Hematopoietic multipotent progenitor cell (in vitro differentiated cells): Measurements from ENCODE around the gene EYA4. TPM values are rescaled to one million over a fixed set of nuclear protein-coding genes. Genes with fewer than 3 reads are reported as not detected.
"Not testable (repeated sequence)": the region's sequence is repeated elsewhere in the genome, so short reads cannot be mapped to it uniquely, and the experiment has no call there.

Experiments used
- DNase-seq, 3 donors: peaks; one replicate each; pipeline ENCODE4 v3.0.0-alpha.2; 2011 to 2015; ENCODE audit warnings: low read depth in 2 of 3, low spot score in 2 of 3
- total RNA-seq: library from RNA; depleted of rRNA; stranded (reverse); fragments of >200 nt; gene quantifications from one replicate; pipeline ENCODE4 v1.2.3, GENCODE V29; 2012

Gene EYA4
- total RNA-seq, 1 donor: under 0.01 TPM

DNA sequence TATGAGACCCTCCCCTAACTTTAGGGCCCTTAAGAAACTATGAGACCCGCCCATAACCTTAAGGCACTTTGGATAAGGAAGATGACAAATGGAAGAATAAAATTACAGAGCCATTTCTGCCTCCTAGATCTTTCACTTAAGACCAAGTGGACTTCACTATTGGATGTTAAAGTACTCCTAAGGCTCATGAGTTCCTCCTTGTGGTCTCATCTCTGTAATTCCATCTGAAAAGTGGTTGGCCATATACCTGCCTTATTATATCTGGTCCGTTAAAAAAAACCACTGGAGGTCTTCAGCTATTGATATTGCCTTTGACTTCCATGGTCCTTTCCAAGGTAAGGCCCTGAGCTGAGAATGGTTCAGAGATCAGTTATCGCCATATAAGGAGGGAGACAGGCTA is 310.3 kb downstream of the EYA4 start:
- DNase-seq: no peak

DNA sequence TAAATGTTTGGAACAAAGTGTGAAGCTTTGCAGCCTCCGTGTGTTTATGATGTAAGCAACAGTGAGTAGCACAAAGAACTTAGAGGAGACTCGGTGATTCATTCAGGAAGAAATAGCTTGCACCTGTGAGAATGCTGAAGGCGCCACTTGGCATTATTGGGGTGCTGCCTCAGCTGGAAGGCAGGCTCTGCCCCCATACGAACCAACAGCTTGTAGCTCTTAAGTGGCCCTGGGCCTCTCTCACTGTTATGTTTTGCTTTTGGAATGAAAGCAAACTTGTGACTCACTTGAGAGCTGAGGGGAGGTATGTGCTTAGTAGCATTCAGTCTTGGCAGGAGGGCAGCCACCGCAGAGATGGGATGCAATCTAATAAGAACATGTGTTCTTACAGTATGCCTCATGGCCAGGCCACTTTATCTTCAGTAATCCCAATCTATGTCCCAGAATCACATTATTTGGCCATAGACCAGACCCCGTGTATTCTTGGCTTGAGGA is 310.7 kb downstream of the EYA4 start:
- no peak for DNase-seq

DNA sequence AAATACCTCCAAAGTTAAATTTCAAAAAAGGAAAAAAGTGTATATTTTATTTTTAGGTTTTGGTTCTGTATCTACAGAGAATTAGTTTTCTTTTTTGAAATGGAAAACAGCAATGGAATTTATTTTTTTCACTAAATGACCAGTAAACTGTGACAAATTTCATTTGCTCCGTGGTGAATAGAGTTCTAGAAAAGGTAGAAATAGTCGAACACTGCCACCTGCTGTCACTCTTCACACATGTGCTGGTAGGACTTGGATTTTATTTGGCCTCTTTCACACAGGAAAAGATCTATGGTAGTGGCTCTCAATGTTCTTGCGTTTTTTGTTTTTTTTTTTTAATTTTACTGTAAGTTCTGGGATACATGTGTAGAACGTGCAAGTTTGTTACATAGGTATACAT is 312.5 kb downstream of the EYA4 start:
- peak; percentile 1 to 67 (median 36) for DNase-seq

DNA sequence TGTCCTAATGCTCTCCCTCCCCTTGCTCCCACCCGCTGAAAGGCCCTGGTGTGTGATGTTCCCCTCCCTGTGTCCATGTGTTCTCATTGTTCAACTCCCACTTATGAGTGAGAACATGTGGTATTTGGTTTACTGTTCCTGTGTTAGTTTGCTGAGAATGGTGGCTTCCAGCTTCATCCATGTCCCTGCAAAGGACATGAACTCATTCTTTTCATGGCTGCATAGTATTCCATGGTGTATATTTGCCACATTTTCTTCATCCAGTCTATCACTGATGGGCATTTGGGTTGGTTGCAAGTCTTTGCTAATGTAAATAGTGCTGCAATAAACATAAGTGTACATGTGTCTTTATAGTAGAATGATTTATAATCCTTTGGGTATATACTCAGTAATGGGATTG is 313.0 kb downstream of the EYA4 start:
- not testable (repeated sequence) for DNase-seq

DNA sequence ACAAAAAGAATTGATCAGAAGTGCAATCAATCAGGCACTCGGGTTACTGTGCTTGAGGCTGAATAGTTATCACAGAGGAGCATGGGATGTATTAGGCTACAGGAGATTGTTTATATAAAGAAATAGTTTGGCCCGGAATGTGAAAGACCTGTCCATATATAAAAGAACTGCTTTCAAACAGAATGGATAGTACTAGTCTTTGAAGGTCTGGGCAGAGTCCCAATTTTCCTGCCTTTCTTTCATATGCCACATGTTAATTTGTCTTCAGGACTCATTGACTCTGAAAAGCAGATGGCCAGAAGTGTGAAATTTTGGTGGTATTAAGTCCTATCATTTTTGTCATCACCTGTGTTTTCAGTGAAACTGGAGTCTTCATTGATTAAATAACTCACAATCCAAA is 314.5 kb downstream of the EYA4 start:
- DNase-seq: no peak

DNA sequence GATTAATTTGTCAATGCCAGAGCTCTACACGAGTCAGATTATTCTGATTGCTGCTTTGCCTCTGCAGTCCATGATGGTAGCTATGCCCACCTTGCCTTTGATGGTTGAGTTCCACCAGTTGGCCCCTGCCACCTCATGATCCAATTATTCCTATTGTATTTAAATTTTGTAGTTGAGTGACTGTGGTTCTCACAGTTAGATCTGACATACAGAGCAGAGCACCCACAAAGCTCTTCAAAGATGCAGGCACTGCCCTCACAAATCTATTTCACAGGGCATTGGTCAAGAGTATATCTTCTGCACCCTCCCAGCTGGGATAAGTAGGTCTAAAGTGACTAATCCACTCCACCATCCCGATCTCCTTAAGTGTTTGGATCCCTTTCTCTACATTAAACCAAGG is 318.8 kb downstream of the EYA4 start:
- no peak for DNase-seq

DNA sequence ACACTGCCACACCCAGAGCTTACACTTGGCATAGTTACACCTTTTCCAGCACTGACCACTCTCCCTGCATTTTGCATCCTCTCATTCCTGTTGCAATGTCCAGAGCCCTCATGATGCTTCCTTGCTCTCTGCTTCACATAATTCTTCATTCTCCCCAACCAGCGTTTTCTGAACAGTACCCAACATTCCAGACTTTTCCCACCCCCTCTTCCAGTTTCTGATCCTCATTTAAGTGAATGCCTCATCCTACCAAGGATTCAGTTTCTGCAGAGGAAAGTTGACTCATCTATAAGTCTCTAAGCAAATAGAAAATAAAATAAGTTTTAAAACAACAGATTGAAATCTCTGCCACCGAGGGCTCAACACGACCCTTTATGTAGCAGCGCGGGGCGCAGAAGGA is 326.5 kb downstream of the EYA4 start:
- DNase-seq: no peak

DNA sequence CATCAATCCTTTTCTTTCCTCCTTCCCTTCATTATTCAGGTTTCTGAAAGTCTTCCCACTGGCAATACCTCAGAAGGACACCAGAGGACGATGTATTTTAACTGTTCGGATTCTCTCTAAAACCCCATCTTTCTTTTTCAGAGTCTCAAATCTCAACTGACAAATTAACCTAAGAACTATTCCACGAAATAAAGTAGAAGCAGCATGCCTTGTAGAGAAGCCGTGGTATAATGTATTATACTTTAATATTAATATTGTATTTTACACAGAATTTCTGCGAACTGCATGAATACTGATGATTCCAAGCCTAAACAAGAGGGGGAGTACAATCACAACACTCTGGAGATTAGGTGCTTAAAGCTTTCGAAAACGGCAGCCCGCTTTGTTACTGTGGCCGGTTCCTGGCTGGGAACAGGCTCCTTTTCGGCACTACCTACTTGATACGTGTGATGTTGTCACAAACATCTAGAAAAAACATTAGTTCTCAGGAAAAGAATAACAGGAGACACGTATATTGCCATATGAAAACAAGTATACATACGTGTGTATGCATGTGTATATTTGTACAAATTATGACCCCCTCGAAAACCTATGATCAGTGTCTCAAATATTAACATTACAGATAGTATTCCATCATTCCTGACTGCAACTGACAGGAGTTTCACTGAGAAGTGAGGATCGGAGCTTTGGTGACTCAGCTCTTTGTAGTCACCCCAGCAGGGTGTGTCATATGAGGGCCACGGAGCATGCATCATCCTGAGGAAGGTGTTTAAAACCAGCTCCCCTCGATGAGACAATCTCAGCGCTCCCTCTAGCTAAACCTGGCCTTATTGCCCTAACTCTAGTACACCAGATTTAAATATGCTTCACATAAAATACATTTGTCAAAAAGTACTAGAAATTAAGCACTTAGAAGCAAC is 328.1 kb downstream of the EYA4 start:
- DNase-seq: peak in 2 of 3 donors; percentile 32 to 53

GRCh38 chr6:133571681-133572080 is 330.5 kb downstream of the EYA4 start:
- no peak for DNase-seq

- DNase-seq: no peak
These were observed 336.7 kb downstream of the EYA4 start for GRCh38 chr6:133577851-133578250.
